Calu3 (cell line): Measurements from ENCODE around the gene ZNF775. TPM values are rescaled to one million over a fixed set of nuclear protein-coding genes. Genes with fewer than 3 reads are reported as not detected.

Experiments
- BruUV-seq: library from RNA; stranded (reverse); fragments of 400-500 nt; replicated peaks from 2 replicates; lab custom pipeline; 2021; lab: Mats Ljungman, UMichigan
- CTCF ChIA-PET: fragments of 300-600 bp; sonication (Branson Sonifier 250); formaldehyde crosslinking; loops from one replicate; lab custom pipeline; 2022; ENCODE audit warnings: antibody characterized with exemption; lab: Charles Lee
- DNase-seq: peaks from one replicate; pipeline ENCODE4 v3.0.0; 2022
- H3K27ac Mint-ChIP-seq: one replicate; pipeline ENCODE4 v1.8.0; 2022; ENCODE audit warnings: mixed read lengths; ENCODE audit not compliant: unreplicated experiment
- H3K27me3 Mint-ChIP-seq: one replicate; pipeline ENCODE4 v1.8.0; 2022; ENCODE audit warnings: mixed read lengths; ENCODE audit not compliant: unreplicated experiment
- H3K36me3 Mint-ChIP-seq: one replicate; pipeline ENCODE4 v1.8.0; 2022; ENCODE audit warnings: mild to moderate bottlenecking, moderate library complexity, mixed read lengths; ENCODE audit not compliant: insufficient read depth, unreplicated experiment
- H3K4me1 Mint-ChIP-seq: one replicate; pipeline ENCODE4 v1.8.0; 2022; ENCODE audit warnings: mild to moderate bottlenecking, low read depth, mixed read lengths; ENCODE audit not compliant: unreplicated experiment
- H3K4me3 Mint-ChIP-seq: one replicate; pipeline ENCODE4 v1.8.0; 2022; ENCODE audit warnings: mild to moderate bottlenecking, low read depth, moderate library complexity, mixed read lengths; ENCODE audit not compliant: unreplicated experiment
- H3K9me3 Mint-ChIP-seq: one replicate; pipeline ENCODE4 v1.8.0; 2022; ENCODE audit warnings: low read depth, mixed read lengths; ENCODE audit not compliant: unreplicated experiment
- CTCF ChIP-seq: fragments of 200-600 bp; IDR thresholded peaks from one replicate; pipeline ENCODE4 v1.8.0; 2022; ENCODE audit warnings: antibody characterized with exemption; ENCODE audit not compliant: unreplicated experiment
- intact Hi-C: fragments of 100-400 bp; cut with micrococcal nuclease; formaldehyde crosslinking; loops from one replicate; pipeline ENCODE4 v1.10.0; 2022; ENCODE audit not compliant: unreplicated experiment
- total RNA-seq: library from RNA; stranded (reverse); gene quantifications from 2 replicates; pipeline ENCODE4 v1.2.3, GENCODE V29; 2022

ZNF775 gene
- total RNA-seq, 1 experiment from 2014 or later, result 5.8 TPM

GRCh38 chr7:150421831-150422230, 42.7 kb downstream of the ZNF775 start:
- no peaks in the 10 kb centered on the region for H3K9me3 Mint-ChIP-seq
- CTCF ChIA-PET, result no interaction called here
- no peak for DNase-seq
- intact Hi-C loops, result loop anchor here (1.0 to 5.0 kb wide), 2 partner anchors 66 to 135 kb away; no protein-coding TSS in a partner anchor
- no TSS peak for BruUV-seq
- no peak for TF ChIP-seq CTCF
- H3K4me1 Mint-ChIP-seq, result peaks cover 11% of the 10 kb centered on the region
- no peak overlapping the region for H3K27ac Mint-ChIP-seq
- no peaks in the 10 kb centered on the region for H3K36me3 Mint-ChIP-seq
- no peak overlapping the region for H3K4me3 Mint-ChIP-seq
- peaks cover 12% of the 10 kb centered on the region for H3K27me3 Mint-ChIP-seq

GRCh38 chr7:150425670-150426069, 46.5 kb downstream of the ZNF775 start:
- no peak for DNase-seq
- Mint-ChIP-seq H3K4me3 (no peak overlapping the region), H3K4me1 (peaks cover 17% of the 10 kb centered on the region), H3K27ac (no peak overlapping the region), H3K36me3 (no peaks in the 10 kb centered on the region), H3K9me3 (no peaks in the 10 kb centered on the region), H3K27me3 (peaks cover 33% of the 10 kb centered on the region)
- intact Hi-C loops, result no loop called here
- no peak for TF ChIP-seq CTCF
- BruUV-seq, result no TSS peak
- CTCF ChIA-PET, result no interaction called here

- no peak for TF ChIP-seq CTCF
- no peaks in the 10 kb centered on the region for H3K9me3 Mint-ChIP-seq
- intact Hi-C loops, result no loop called here
- CTCF ChIA-PET, result no interaction called here
- H3K27me3 Mint-ChIP-seq, result peaks cover 53% of the 10 kb centered on the region
- H3K36me3 Mint-ChIP-seq, result no peaks in the 10 kb centered on the region
- no peak overlapping the region for H3K27ac Mint-ChIP-seq
- H3K4me1 Mint-ChIP-seq, result peaks cover 8% of the 10 kb centered on the region
- no peak overlapping the region for H3K4me3 Mint-ChIP-seq
- peak; percentile 9 for DNase-seq
- BruUV-seq, result no TSS peak
Observed at GRCh38 chr7:150428671-150429451, 49.7 kb downstream of the ZNF775 start.

GRCh38 chr7:150429699-150430098, 50.6 kb downstream of the ZNF775 start:
- DNase-seq, result no peak
- H3K4me1 Mint-ChIP-seq, result peaks cover 8% of the 10 kb centered on the region
- BruUV-seq, result no TSS peak
- H3K27ac Mint-ChIP-seq, result no peak overlapping the region
- no peak for TF ChIP-seq CTCF
- no peaks in the 10 kb centered on the region for H3K36me3 Mint-ChIP-seq
- CTCF ChIA-PET, result no interaction called here
- no peak overlapping the region for H3K4me3 Mint-ChIP-seq
- peaks cover 61% of the 10 kb centered on the region for H3K27me3 Mint-ChIP-seq
- intact Hi-C loops, result no loop called here
- H3K9me3 Mint-ChIP-seq, result no peaks in the 10 kb centered on the region
